Measurements from ENCODE around the gene FASTKD1. TPM values are rescaled to one million over a fixed set of nuclear protein-coding genes. Genes with fewer than 3 reads are reported as not detected.

FASTKD1 gene
- total and polyA plus RNA-seq, 2 donors (not counting 1 experiment from before 2014, with no cell fraction given), result 8.5 to 31.0 TPM

GRCh38 chr2:169590804-169591203 lies 17.1 kb upstream of the FASTKD1 start:
- Mint-ChIP-seq H3K27ac (no peak overlapping the region), H3K27me3 (no peaks in the 10 kb centered on the region), H3K4me1 (peaks cover 31% of the 10 kb centered on the region), H3K9me3 (ENCODE audit: insufficient read depth) (no peaks in the 10 kb centered on the region), H3K4me3 (no peak overlapping the region)
- no CpG with 5 or more reads among the region's 8 CpGs for WGBS (ENCODE audit: insufficient coverage)
- TF ChIP-seq EZH2 (IDR thresholded peaks at IDR 0.05; ENCODE audit: borderline replicate concordance, insufficient read depth, low read depth, low read length, poor library complexity, severe bottlenecking) (no peak), CTCF (IDR thresholded peaks at IDR 0.05) (no peak)
- intact Hi-C loops (cut with micrococcal nuclease), result no loop called here
- ATAC-seq (ENCODE audit: low read depth) (no peak), DNase-seq (no peak)
- Histone ChIP-seq H3K4me3 (ENCODE audit: control extremely low read depth in 1 of 5, extremely low read depth in 1 of 5, insufficient read depth in 1 of 5, low read depth in 2 of 5, low read length in 4 of 5) (no peak overlapping the region), H4K20me1 (ENCODE audit: control insufficient read depth, insufficient read depth, low read length, poor library complexity, severe bottlenecking) (peaks cover 56% of the 10 kb centered on the region), H3K27ac (ENCODE audit: low read length in 2 of 2) (peak overlapping the region; percentile 7 to 29), H3K79me2 (ENCODE audit: control insufficient read depth, insufficient read depth, low read length) (peaks cover 94% of the 10 kb centered on the region), H3K9me3 (ENCODE audit: control extremely low read depth in 1 of 3, control insufficient read depth in 2 of 3, insufficient read depth in 1 of 3, low read length in 2 of 3) (peaks cover 0 to 14% (median 0%) of the 10 kb centered on the region in 3 donors), H3K4me2 (replicated peaks; ENCODE audit: low read depth, low read length, poor library complexity, severe bottlenecking) (peak overlapping the region; percentile 29), H3K27me3 (replicated peaks in 1 of 4; ENCODE audit: control extremely low read depth in 1 of 4, control insufficient read depth in 3 of 4, insufficient read depth in 4 of 4, low read length in 3 of 4) (no peaks in the 10 kb centered on the region), H3K36me3 (replicated peaks in 1 of 2; ENCODE audit: control extremely low read depth in 1 of 2, control insufficient read depth in 1 of 2, extremely low read depth in 1 of 2, insufficient read depth in 2 of 2, low read length in 1 of 2) (peaks cover 0 to 6% of the 10 kb centered on the region in 2 experiments), H2AFZ (ENCODE audit: insufficient read depth, low read depth, low read length, poor library complexity, severe bottlenecking) (no peak overlapping the region), H3K4me1 (ENCODE audit: control insufficient read depth in 2 of 2, insufficient read depth in 2 of 2, low read length in 2 of 2) (peaks cover 8 to 19% of the 10 kb centered on the region in 2 donors), H3K9ac (ENCODE audit: low read length) (no peak overlapping the region)
- CTCF ChIA-PET, result no interaction called here
- POLR2A ChIA-PET, result interaction anchor here (0.5 kb wide), 1 partner anchor 34 kb away, joined by 3 read pairs; no protein-coding TSS in a partner anchor

- H3K9me3 ChIP-seq (ENCODE audit: control extremely low read depth in 1 of 3, control insufficient read depth in 2 of 3, insufficient read depth in 1 of 3, low read length in 2 of 3), result peaks cover 0 to 15% (median 0%) of the 10 kb centered on the region in 3 donors
- H3K79me2 ChIP-seq (ENCODE audit: control insufficient read depth, insufficient read depth, low read length), result peaks cover 54% of the 10 kb centered on the region
- CTCF ChIA-PET, result no interaction called here
- POLR2A ChIA-PET, result interaction anchor here (2.3 kb wide), 1 partner anchor 12 kb away, joined by 16 read pairs; the partner anchor contains the start of gene FASTKD1
- H3K4me1 ChIP-seq (ENCODE audit: control insufficient read depth in 2 of 2, insufficient read depth in 2 of 2, low read length in 2 of 2), result peaks cover 12 to 28% of the 10 kb centered on the region in 2 donors
- intact Hi-C loops (cut with micrococcal nuclease), result no loop called here
- H3K27ac ChIP-seq (ENCODE audit: low read length in 2 of 2), result peak overlapping the region; percentile 96 to 99
- H3K36me3 ChIP-seq (replicated peaks in 1 of 2; ENCODE audit: control extremely low read depth in 1 of 2, control insufficient read depth in 1 of 2, extremely low read depth in 1 of 2, insufficient read depth in 2 of 2, low read length in 1 of 2), result peaks cover 0 to 6% of the 10 kb centered on the region in 2 experiments
- peak overlapping the region; percentile 70 to 99 (median 98) for H3K4me3 ChIP-seq (ENCODE audit: control extremely low read depth in 1 of 5, extremely low read depth in 1 of 5, insufficient read depth in 1 of 5, low read depth in 2 of 5, low read length in 4 of 5)
- peak overlapping the region; percentile 99 for H3K9ac ChIP-seq (ENCODE audit: low read length)
- Mint-ChIP-seq H3K9me3 (ENCODE audit: insufficient read depth) (no peaks in the 10 kb centered on the region), H3K4me1 (peaks cover 39% of the 10 kb centered on the region), H3K27ac (peak overlapping the region; percentile 99), H3K4me3 (peak overlapping the region; percentile 99), H3K27me3 (no peaks in the 10 kb centered on the region)
- WGBS (ENCODE audit: insufficient coverage), result 33% methylated on average over 2 of the region's 7 CpGs
- H4K20me1 ChIP-seq (ENCODE audit: control insufficient read depth, insufficient read depth, low read length, poor library complexity, severe bottlenecking), result peaks cover 20% of the 10 kb centered on the region
- no peaks in the 10 kb centered on the region for H3K27me3 ChIP-seq (replicated peaks in 1 of 4; ENCODE audit: control extremely low read depth in 1 of 4, control insufficient read depth in 3 of 4, insufficient read depth in 4 of 4, low read length in 3 of 4)
- no peak for TF ChIP-seq CTCF (IDR thresholded peaks at IDR 0.05)
- no peak for TF ChIP-seq EZH2 (IDR thresholded peaks at IDR 0.05; ENCODE audit: borderline replicate concordance, insufficient read depth, low read depth, low read length, poor library complexity, severe bottlenecking)
- DNase-seq (no peak), ATAC-seq (ENCODE audit: low read depth) (no peak)
- peak overlapping the region; percentile 90 for H3K4me2 ChIP-seq (replicated peaks; ENCODE audit: low read depth, low read length, poor library complexity, severe bottlenecking)
- peak overlapping the region; percentile 92 for H2AFZ ChIP-seq (ENCODE audit: insufficient read depth, low read depth, low read length, poor library complexity, severe bottlenecking)
Observed at GRCh38 chr2:169585673-169586072, 12.0 kb upstream of the FASTKD1 start.

Measured in B cell (primary cell).